GM18511 (cell line): ENCODE results near the gene TOP3A.
"Not testable (repeated sequence)": the region's sequence is repeated elsewhere in the genome, so short reads cannot be mapped to it uniquely, and the experiment has no call there.

Experiments used
- ATAC-seq: cut with Tn5 transposase; IDR thresholded peaks from one replicate; pipeline ENCODE4 v1.9.1; 2021; ENCODE audit warnings: mild to moderate bottlenecking, moderate library complexity; ENCODE audit not compliant: unreplicated experiment

TOP3A gene, protein sequence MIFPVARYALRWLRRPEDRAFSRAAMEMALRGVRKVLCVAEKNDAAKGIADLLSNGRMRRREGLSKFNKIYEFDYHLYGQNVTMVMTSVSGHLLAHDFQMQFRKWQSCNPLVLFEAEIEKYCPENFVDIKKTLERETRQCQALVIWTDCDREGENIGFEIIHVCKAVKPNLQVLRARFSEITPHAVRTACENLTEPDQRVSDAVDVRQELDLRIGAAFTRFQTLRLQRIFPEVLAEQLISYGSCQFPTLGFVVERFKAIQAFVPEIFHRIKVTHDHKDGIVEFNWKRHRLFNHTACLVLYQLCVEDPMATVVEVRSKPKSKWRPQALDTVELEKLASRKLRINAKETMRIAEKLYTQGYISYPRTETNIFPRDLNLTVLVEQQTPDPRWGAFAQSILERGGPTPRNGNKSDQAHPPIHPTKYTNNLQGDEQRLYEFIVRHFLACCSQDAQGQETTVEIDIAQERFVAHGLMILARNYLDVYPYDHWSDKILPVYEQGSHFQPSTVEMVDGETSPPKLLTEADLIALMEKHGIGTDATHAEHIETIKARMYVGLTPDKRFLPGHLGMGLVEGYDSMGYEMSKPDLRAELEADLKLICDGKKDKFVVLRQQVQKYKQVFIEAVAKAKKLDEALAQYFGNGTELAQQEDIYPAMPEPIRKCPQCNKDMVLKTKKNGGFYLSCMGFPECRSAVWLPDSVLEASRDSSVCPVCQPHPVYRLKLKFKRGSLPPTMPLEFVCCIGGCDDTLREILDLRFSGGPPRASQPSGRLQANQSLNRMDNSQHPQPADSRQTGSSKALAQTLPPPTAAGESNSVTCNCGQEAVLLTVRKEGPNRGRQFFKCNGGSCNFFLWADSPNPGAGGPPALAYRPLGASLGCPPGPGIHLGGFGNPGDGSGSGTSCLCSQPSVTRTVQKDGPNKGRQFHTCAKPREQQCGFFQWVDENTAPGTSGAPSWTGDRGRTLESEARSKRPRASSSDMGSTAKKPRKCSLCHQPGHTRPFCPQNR

GRCh38 chr17:18314731-18315561, at the start of gene TOP3A, which contains the start of gene SMCR8:
Gene TOP3A (minus strand): TSS chr17:18314994. CDS start chr17:18314778, 216 bp downstream.
Gene SMCR8 (plus strand): TSS chr17:18315293. CDS start chr17:18315790, 497 bp downstream.
- ATAC-seq = peak; percentile 89

GRCh38 chr17:18364166-18364565, 49.4 kb upstream of the TOP3A start:
- no peak for ATAC-seq

DNA sequence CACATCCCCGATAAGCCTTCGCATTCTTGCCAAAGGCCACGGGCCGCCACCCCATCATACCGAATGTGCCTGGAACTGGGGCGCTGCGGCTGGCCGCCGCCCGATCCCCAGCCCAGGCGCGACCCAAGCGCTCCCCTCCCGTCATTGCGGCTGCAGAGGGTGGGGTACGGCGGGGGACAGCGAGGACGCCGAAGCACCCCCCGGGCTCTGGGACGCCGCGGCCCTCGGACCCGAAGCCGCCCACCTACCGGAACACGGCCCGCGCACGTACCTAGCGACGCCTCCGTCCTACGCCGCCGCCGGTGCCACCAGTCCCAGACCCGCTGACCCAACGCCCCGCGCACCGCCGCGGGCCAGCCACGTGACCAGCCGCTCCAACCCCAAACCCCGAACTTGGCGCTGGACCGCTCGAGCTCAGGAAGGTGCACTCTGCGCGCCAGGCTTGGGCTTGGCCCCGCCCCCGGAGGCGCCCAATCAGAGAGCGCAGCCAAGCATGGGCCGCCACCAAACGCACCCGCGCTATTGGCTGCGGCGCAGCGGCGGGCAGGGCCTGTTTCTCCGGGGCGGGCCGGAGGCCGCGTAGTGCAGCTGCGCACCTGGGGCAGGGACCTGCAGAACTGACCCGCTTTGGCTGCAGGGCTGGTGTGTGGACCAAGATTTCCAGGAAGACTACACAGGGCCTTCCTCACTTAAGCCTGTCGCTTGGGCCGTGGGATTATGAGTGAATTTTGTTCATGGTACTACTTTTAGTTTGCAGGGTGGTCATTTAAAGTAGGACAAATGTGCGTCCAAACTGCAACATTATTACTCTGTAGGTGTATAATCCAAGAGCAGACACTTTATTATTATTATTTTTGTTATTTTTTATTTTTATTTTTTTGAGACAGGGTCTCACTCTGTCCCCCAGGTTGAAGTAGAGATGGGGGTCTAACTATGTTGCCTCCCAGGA, 48.6 kb upstream of the TOP3A start, which contains the start of gene SHMT1:
SHMT1 (minus strand) TSS at position 450 of the 949 bp plus-strand sequence. CDS start 7,569 bp downstream, outside the sequence.
- peak; percentile 97 for ATAC-seq

DNA sequence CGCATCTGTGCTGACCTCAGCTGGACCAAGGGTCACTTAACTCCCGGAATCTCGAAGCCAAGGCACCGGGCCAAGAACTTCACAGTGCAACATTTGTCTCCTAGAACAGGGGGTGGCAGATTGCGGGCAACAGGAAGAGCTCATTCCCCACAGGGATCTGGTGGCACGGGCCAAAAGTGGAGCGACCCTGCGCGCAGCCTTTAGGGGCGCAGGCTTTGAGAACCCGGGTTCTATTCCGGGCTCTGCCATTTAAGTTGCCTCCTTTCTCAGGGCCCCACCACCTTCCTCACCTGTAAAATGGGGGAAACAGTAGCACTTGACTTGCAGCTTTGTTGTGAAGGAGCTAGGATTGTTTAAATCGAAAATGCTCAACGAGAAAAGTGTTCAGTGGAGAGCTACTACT, 47.9 kb upstream of the TOP3A start:
- ATAC-seq = peak; percentile 13

- no peak for ATAC-seq
These were observed 47.3 kb upstream of the TOP3A start for GRCh38 chr17:18361837-18362697.

- ATAC-seq = no peak
These were observed 45.7 kb upstream of the TOP3A start for GRCh38 chr17:18360518-18360917.

DNA sequence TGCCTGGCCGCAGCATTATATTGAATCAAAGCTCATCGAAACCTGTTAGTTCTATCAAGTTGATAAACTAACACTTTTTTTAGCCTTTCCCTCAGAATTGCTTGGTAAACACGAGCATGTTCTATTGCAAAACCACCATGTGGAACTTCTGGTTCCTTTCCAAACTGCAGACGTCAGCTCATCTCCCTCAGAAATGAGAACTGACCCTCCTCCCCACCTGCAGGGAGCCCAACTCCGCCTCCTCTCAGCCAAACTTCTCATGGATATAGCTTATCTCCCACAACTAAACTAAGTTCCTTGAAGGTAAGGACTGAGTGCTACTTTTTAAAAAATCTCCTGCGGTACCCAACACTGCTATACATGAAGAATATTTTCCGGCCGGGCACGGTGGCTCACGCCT, 41.8 kb upstream of the TOP3A start:
- ATAC-seq = no peak

GRCh38 chr17:18353541-18353940, 38.7 kb upstream of the TOP3A start:
- ATAC-seq = no peak

- no peak for ATAC-seq
These were observed 29.2 kb upstream of the TOP3A start for GRCh38 chr17:18344021-18344420.

DNA sequence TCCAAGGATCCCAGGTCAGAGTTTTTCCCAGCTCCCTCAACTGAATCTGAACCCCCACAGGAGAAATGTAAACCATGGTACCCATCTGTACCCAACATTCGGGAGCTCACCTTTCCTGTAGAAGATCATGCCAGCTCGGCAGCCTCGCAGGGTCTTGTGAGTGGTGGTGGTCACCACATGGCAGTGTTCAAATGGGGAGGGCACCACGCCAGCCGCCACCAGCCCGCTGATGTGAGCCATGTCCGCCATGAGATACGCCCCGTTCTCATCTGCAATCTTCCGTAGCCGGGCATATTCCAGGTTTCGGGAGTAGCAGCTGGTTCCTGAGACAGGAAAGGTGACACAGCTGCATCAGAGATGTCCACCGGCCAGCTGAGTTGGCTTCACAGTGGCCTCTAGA, 25.1 kb upstream of the TOP3A start:
- ATAC-seq = no peak

GRCh38 chr17:18338158-18338557, 23.4 kb upstream of the TOP3A start:
- ATAC-seq = not testable (repeated sequence)

GRCh38 chr17:18332909-18333489, 18.2 kb upstream of the TOP3A start:
- no peak for ATAC-seq

- ATAC-seq = no peak
These were observed 17.1 kb upstream of the TOP3A start for GRCh38 chr17:18331879-18332278.

DNA sequence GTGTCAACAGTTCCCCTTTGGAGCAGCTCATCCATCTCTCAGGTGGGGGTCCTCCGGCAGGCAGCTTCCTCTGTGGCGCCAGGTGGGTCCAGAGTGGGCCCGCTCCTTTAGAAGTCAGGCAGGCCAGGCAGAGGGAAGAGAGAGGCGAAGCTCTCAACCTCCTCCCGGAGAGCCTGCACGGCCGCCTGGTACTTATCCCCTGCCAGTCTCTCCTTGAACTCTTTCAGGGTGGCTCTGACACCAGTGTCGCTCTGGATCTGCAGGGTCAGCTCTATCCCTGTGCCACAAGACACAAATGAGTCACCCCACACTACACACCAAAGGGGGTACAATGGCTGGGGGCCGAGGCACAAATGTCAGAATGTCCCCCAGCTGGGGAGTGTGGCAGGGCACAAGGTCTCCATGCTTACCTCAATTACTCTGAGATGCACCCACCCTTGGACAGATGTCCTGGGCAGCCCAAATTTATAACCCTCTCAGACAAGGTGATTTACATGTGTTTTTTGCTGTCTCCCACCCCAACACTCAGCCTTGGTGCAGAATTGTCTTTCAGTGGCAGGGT, 13.9 kb upstream of the TOP3A start:
- no peak for ATAC-seq

DNA sequence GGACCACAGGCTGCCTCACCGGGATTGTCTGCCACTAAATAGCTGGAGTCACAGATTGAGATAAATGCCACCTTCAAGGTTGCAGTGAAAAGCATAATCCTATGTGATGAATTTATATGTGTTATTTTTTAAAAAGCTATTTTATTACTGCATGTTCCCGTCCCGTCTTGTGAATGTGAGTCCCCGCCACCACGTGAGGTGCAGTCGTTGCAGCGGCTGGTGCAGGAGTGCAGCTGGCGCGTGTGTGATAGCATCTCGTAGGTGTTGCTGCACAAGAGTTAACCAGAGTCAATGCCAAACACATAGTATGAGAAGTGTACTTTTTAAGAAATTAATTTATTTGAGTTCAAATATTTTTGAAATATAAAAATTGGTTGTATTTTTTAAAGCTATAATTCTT, 12.8 kb upstream of the TOP3A start:
- no peak for ATAC-seq

- no peak for ATAC-seq
These were observed 12.3 kb upstream of the TOP3A start for GRCh38 chr17:18327093-18327492.

DNA sequence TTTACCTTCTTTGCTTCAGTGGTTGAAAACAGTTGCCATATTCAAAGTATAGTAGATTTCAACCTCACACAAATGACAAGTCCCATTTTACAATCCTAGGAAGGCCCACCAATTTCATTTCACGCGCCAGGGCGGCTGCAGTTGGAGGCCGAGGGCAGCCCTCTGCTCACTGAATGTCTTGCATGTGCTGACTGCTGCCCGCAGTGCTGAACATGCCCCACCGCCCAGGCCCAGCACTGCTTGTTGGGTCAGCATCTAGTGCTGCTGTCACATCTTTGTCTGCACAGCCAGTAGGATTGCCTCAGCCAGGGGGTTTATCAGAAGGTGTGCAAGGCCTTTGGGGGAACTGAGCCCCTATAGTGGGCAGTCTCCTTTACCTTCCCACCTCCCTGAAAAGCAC, 11.8 kb upstream of the TOP3A start:
- no peak for ATAC-seq

DNA sequence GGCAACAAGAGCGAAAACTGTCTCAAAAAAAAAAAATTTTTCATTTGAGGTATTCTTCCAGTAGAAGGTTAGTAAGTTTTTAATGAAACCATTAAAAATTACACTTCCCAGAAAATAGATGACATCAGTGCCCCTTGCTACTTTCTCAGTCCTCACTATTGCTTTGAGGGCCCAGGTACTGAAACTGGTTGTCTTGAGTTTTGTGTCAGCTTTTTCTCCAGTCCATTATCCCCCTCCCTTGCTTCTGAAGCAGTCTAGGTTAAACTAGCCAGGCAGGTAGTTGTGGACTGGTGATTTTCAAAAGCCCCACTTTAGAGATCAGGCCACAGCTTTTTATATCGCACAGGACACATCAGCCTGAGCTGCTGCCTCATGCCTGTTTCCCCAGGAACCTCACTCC, 11.2 kb upstream of the TOP3A start:
- ATAC-seq = no peak
